ENCODE data around the gene SKAP1.

DNA sequence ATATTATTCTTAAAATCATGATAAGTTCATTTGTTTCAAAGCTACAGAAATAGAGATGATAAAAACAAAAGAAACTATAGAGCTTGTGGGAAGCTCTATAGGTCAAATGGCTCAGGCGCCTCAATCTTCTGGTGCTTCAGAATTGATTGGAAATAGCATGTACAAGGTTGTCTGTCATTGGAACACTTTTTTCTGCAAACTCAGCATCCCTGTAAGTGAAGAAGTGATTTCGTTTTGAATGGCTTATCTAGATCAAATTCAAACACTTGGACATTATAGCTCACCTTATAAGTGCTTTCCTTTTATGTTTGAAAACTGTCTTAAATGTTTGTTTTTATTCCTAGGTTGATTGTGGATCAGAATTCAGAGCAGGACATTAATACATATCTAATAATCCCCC lies 103.7 kb downstream of the SKAP1 start:
- no peak for TF ChIP-seq EZH2 (IDR thresholded peaks at IDR 0.05)
- no peak for TF ChIP-seq POLR2AphosphoS5 (IDR thresholded peaks at IDR 0.05; ENCODE audit: borderline replicate concordance, low read depth, low read length)

Data from SK-N-MC (cell line).